Measurements from ENCODE around the gene RAMACL.

The RAMACL gene

GRCh38 chr6:166595949-166596348 lies 9.5 kb upstream of the RAMACL start:
- Mint-ChIP-seq H3K27me3 (ENCODE audit: low read depth) (peaks cover 16% of the 10 kb centered on the region), H3K4me1 (no peaks in the 10 kb centered on the region), H3K4me3 (no peak overlapping the region), H3K27ac (no peak overlapping the region), H3K9me3 (no peaks in the 10 kb centered on the region), H3K36me3 (ENCODE audit: low read depth) (peaks cover 5% of the 10 kb centered on the region)
- TF ChIP-seq, protein P1, sequence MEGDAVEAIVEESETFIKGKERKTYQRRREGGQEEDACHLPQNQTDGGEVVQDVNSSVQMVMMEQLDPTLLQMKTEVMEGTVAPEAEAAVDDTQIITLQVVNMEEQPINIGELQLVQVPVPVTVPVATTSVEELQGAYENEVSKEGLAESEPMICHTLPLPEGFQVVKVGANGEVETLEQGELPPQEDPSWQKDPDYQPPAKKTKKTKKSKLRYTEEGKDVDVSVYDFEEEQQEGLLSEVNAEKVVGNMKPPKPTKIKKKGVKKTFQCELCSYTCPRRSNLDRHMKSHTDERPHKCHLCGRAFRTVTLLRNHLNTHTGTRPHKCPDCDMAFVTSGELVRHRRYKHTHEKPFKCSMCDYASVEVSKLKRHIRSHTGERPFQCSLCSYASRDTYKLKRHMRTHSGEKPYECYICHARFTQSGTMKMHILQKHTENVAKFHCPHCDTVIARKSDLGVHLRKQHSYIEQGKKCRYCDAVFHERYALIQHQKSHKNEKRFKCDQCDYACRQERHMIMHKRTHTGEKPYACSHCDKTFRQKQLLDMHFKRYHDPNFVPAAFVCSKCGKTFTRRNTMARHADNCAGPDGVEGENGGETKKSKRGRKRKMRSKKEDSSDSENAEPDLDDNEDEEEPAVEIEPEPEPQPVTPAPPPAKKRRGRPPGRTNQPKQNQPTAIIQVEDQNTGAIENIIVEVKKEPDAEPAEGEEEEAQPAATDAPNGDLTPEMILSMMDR (IDR thresholded peaks at IDR 0.05; ENCODE audit: unreplicated experiment in 3 of 3), result no peak

DNA sequence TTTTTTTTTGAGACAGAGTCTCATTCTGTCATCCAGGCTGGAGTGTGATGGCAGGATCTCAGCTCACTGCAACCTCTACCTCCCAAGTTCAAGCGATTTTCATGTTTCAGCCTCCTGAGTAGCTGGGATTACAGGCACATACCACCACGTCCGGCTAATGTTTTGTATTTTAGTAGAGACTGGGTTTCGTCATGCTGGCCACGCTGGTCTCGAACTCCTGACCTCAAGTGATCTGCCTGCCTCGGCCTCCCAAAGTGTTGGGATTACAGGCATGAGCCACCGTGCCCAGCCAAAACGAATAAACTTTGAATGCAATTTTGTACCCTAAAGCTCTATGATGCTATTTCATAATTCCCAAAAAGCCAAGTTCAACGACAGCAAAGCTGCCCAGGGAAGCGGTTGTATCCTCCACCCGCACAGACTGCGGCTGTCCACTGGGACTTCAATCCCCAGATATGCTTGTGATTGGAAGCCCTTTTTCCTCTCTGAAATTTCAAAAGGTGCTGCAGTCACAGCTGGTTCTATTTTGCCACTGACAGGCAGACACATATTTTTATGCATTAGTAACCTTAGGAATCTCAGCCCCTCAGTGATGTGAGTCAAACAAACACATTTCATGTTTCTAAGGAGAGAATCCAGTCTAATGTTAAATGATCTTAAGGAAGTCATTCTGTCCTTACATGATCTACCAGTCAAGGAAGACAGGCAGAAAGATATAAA lies 8.7 kb upstream of the RAMACL start:
- Mint-ChIP-seq H3K27ac (peak overlapping the region in 1 of 3 experiments; percentile 75), H3K4me3 (no peak overlapping the region), H3K36me3 (ENCODE audit: low read depth) (peaks cover 5% of the 10 kb centered on the region)

GRCh38 chr6:166592821-166593220 lies 6.3 kb upstream of the RAMACL start:
- no peak overlapping the region for H3K27ac Mint-ChIP-seq
- TF ChIP-seq, protein P1 (IDR thresholded peaks at IDR 0.05; ENCODE audit: unreplicated experiment in 3 of 3), result no peak
- no peak overlapping the region for H3K4me3 Mint-ChIP-seq
- H3K36me3 Mint-ChIP-seq (ENCODE audit: low read depth), result peaks cover 5% of the 10 kb centered on the region
- H3K9me3 Mint-ChIP-seq, result no peaks in the 10 kb centered on the region
- peaks cover 16% of the 10 kb centered on the region for H3K4me1 Mint-ChIP-seq
- peaks cover 21% of the 10 kb centered on the region for H3K27me3 Mint-ChIP-seq (ENCODE audit: low read depth)

More for the DNA sequence above, 8.7 kb upstream of the RAMACL start:
- Mint-ChIP-seq H3K27me3 (ENCODE audit: low read depth) (peaks cover 16% of the 10 kb centered on the region), H3K9me3 (no peaks in the 10 kb centered on the region), H3K4me1 (no peaks in the 10 kb centered on the region)
- TF ChIP-seq, protein P1 (IDR thresholded peaks at IDR 0.05; ENCODE audit: unreplicated experiment in 3 of 3), result no peak

DNA sequence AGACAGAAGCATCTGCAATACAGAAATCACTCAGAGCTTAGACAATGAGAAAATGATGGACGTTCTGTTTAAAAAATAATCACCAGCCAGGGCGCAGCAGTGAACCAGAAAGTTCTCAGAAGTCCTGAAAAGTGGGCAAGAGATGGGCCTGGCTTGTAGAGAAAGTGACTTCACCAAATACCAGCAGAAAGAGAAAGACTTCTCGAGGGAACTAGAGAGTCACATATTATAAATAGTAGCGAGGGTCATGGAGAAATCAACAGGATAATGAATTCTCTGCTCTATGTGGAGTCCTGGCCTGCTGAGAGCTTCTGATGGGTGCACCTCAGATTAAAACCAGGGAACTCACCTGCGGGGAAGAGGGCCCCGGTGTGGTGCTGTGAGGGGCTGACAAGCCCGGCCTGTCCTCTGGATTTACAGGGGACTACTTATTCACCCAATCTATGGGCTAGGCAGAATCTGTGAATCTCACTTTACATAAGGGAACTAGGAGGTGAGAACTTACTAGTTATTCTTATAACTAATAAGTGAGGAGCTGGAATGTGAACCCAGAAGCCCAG lies 5.6 kb upstream of the RAMACL start:
- Mint-ChIP-seq H3K4me1 (peaks cover 16% of the 10 kb centered on the region), H3K4me3 (no peak overlapping the region), H3K9me3 (no peaks in the 10 kb centered on the region), H3K27ac (no peak overlapping the region), H3K36me3 (ENCODE audit: low read depth) (peaks cover 5% of the 10 kb centered on the region), H3K27me3 (ENCODE audit: low read depth) (peaks cover 16% of the 10 kb centered on the region)
- TF ChIP-seq, protein P1 (IDR thresholded peaks at IDR 0.05; ENCODE audit: unreplicated experiment in 3 of 3), result no peak

DNA sequence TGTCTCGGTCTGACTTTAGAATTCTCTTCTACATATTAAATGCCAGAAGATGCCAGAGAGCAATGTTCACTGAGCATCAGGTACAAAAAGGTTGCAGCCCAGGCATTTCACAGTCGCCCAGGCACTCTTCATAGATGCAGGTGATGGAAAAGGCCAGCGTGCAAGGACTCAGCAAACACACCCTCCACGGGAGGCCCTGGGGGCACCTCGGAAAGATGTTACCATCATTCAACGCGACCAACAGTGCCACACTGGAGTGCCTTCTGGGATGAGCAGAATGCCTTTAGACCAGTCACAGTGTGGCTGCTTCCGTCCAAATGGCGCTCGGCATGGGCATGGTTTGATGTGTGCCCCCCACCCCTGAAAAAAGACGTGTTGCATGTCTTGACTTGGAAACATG lies 4.5 kb upstream of the RAMACL start:
- H3K4me1 Mint-ChIP-seq, result peaks cover 16% of the 10 kb centered on the region
- peaks cover 16% of the 10 kb centered on the region for H3K27me3 Mint-ChIP-seq (ENCODE audit: low read depth)
- H3K9me3 Mint-ChIP-seq, result no peaks in the 10 kb centered on the region
- TF ChIP-seq, protein P1 (IDR thresholded peaks at IDR 0.05; ENCODE audit: unreplicated experiment in 3 of 3), result no peak
- no peaks in the 10 kb centered on the region for H3K36me3 Mint-ChIP-seq (ENCODE audit: low read depth)
- no peak overlapping the region for H3K4me3 Mint-ChIP-seq
- H3K27ac Mint-ChIP-seq, result no peak overlapping the region
